ENCODE measurements around the gene RDX.
A peak's percentile ranks its signal among the peaks of the same experiment; 100 is the strongest.

RDX gene

GRCh38 chr11:110190885-110191284 lies 105.5 kb downstream of the RDX start:
- no peak for DNase-seq (ENCODE audit: low read depth)
- no peak overlapping the region for H3K4me3 ChIP-seq (ENCODE audit: low read length)
- TF ChIP-seq CTCF (IDR thresholded peaks at IDR 0.05; ENCODE audit: insufficient read depth, low read depth, low read length, missing control alignments) = no peak

GRCh38 chr11:110187731-110188130 lies 108.7 kb downstream of the RDX start:
- no peak overlapping the region for H3K4me3 ChIP-seq (ENCODE audit: low read length)
- no peak for DNase-seq (ENCODE audit: low read depth)
- no peak for TF ChIP-seq CTCF (IDR thresholded peaks at IDR 0.05; ENCODE audit: insufficient read depth, low read depth, low read length, missing control alignments)

GRCh38 chr11:110186867-110187266 lies 109.5 kb downstream of the RDX start:
- no peak for DNase-seq (ENCODE audit: low read depth)
- TF ChIP-seq CTCF (IDR thresholded peaks at IDR 0.05; ENCODE audit: insufficient read depth, low read depth, low read length, missing control alignments) = no peak
- no peak overlapping the region for H3K4me3 ChIP-seq (ENCODE audit: low read length)

GRCh38 chr11:110186456-110186855 lies 110.0 kb downstream of the RDX start:
- no peak for DNase-seq (ENCODE audit: low read depth)
- H3K4me3 ChIP-seq (ENCODE audit: low read length) = no peak overlapping the region
- no peak for TF ChIP-seq CTCF (IDR thresholded peaks at IDR 0.05; ENCODE audit: insufficient read depth, low read depth, low read length, missing control alignments)

GRCh38 chr11:110185599-110185998 lies 110.8 kb downstream of the RDX start:
- no peak overlapping the region for H3K4me3 ChIP-seq (ENCODE audit: low read length)
- DNase-seq (ENCODE audit: low read depth) = no peak
- no peak for TF ChIP-seq CTCF (IDR thresholded peaks at IDR 0.05; ENCODE audit: insufficient read depth, low read depth, low read length, missing control alignments)

- no peak overlapping the region for H3K4me3 ChIP-seq (ENCODE audit: low read length)
- TF ChIP-seq CTCF (IDR thresholded peaks at IDR 0.05; ENCODE audit: insufficient read depth, low read depth, low read length, missing control alignments) = no peak
- DNase-seq (ENCODE audit: low read depth) = peak; percentile 86
Observed at GRCh38 chr11:110185121-110185591, 111.3 kb downstream of the RDX start.

GRCh38 chr11:110184456-110184855 lies 112.0 kb downstream of the RDX start:
- peak; percentile 40 for DNase-seq (ENCODE audit: low read depth)
- no peak overlapping the region for H3K4me3 ChIP-seq (ENCODE audit: low read length)
- no peak for TF ChIP-seq CTCF (IDR thresholded peaks at IDR 0.05; ENCODE audit: insufficient read depth, low read depth, low read length, missing control alignments)

Measured in epithelial cell of esophagus (primary cell).